KG1 (cell line): ENCODE measurements around the gene DBT.
A peak's percentile ranks its signal among the peaks of the same experiment; 100 is the strongest.
"Not testable (repeated sequence)": the region's sequence is repeated elsewhere in the genome, so short reads cannot be mapped to it uniquely, and the experiment has no call there.

Experiments used
- DNase-seq: peaks from one replicate; lab custom pipeline; 2025; lab: John Stamatoyannopoulos, UW

DBT gene

GRCh38 chr1:100249537-100250257 lies at the start of gene DBT:
TSS of gene DBT (minus strand) at chr1:100249834. CDS start at chr1:100249820, 14 bp downstream.
- peak; percentile 79 for DNase-seq

- DNase-seq = no peak
Measured at GRCh38 chr1:100298512-100298911, 48.9 kb upstream of the DBT start.

GRCh38 chr1:100296997-100297396 lies 47.4 kb upstream of the DBT start:
- DNase-seq = not testable (repeated sequence)

GRCh38 chr1:100296140-100296539 lies 46.5 kb upstream of the DBT start:
- DNase-seq = no peak

- DNase-seq = no peak
Measured at GRCh38 chr1:100292711-100293110, 43.1 kb upstream of the DBT start.

GRCh38 chr1:100290291-100290690 lies 40.7 kb upstream of the DBT start:
- DNase-seq = no peak

- DNase-seq = no peak
Measured at GRCh38 chr1:100287162-100287561, 37.5 kb upstream of the DBT start.

GRCh38 chr1:100284591-100284990 lies 35.0 kb upstream of the DBT start:
- no peak for DNase-seq

- no peak for DNase-seq
Measured at GRCh38 chr1:100279954-100280682, 30.5 kb upstream of the DBT start.

GRCh38 chr1:100279358-100279923 lies 29.8 kb upstream of the DBT start:
- DNase-seq = no peak

GRCh38 chr1:100277866-100278265 lies 28.2 kb upstream of the DBT start:
- no peak for DNase-seq

- no peak for DNase-seq
Measured at GRCh38 chr1:100268202-100268601, 18.6 kb upstream of the DBT start.

- DNase-seq = no peak
Measured at GRCh38 chr1:100267284-100267683, 17.6 kb upstream of the DBT start.

GRCh38 chr1:100266741-100267140 lies 17.1 kb upstream of the DBT start:
- DNase-seq = no peak

GRCh38 chr1:100265931-100266740 lies 16.5 kb upstream of the DBT start, which contains the start of gene RTCA:
TSS of gene RTCA (plus strand) at chr1:100266216. CDS start at chr1:100266376, 160 bp downstream.
- DNase-seq = peak; percentile 81

GRCh38 chr1:100265562-100265930 lies 15.9 kb upstream of the DBT start:
- peak; percentile 78 for DNase-seq

GRCh38 chr1:100264081-100264480 lies 14.4 kb upstream of the DBT start:
- not testable (repeated sequence) for DNase-seq

GRCh38 chr1:100261686-100262085 lies 12.1 kb upstream of the DBT start:
- DNase-seq = no peak

GRCh38 chr1:100258427-100258826 lies 8.8 kb upstream of the DBT start:
- DNase-seq = not testable (repeated sequence)

- not testable (repeated sequence) for DNase-seq
Measured at GRCh38 chr1:100256273-100256672, 6.6 kb upstream of the DBT start.

- no peak for DNase-seq
Measured at GRCh38 chr1:100253552-100253951, 3.9 kb upstream of the DBT start.

GRCh38 chr1:100252901-100253300 lies 3.3 kb upstream of the DBT start:
- no peak for DNase-seq
